GM12892 (cell line): ENCODE data around the gene WDR5.

Experiments used
- POLR2A ChIP-seq: IDR thresholded peaks from 2 replicates; pipeline ENCODE4 v1.6.1; 2011; ENCODE audit warnings: low read depth, low read length, control low read depth
- POLR2AphosphoS5 ChIP-seq: IDR thresholded peaks from 2 replicates; pipeline ENCODE4 v1.6.1; 2011; ENCODE audit warnings: low read depth, low read length, control low read depth
- TAF1 ChIP-seq: IDR thresholded peaks from 2 replicates; pipeline ENCODE4 v1.6.1; 2011; ENCODE audit warnings: low read depth, mild to moderate bottlenecking, control low read depth, low read length, borderline replicate concordance

DNA sequence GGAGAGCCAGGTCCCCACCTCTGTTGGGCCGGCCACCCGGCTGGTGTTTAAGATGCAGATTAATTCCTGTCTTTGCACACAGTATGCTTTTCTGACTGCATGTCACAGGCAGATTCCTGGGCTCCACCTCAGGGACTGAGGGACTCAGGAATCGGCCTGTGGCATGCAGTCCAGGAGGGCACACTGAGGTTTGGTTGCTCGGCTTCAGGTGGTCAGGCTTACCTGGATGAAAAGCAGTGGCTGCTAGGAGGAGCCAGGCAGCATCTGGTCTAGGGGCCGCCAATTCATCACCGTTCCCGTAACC lies 1.1 kb downstream of the WDR5 start:
- TF ChIP-seq POLR2A: no peak
- no peak for TF ChIP-seq POLR2AphosphoS5
- no peak for TF ChIP-seq TAF1
